Measurements from ENCODE around the gene SHROOM3. TPM values are rescaled to one million over a fixed set of nuclear protein-coding genes. Genes with fewer than 3 reads are reported as not detected.

Gene SHROOM3
- total and polyA plus RNA-seq, 10 donors, result 0.37 to 23.9 (median 8.3) TPM

DNA sequence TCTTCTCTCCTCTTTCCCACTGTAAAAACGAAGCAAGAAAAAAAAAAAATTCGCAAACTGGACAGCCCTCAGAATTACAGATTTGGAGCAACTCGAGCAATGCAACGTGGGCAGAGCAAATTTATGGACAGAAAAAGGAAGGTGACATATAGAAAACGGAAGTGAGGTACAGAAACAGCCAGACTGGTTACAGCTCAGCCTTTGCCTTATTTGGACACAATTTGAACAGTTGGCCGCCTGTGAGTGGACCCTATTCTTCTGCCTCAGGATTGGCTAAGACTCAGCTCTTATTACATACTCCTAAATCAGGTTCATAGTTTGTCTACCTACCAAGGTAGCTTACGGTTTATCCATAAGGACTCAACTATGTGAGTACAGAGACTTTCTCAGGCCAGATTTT, 364.1 kb downstream of the SHROOM3 start:
- Histone ChIP-seq H3K36me3 (no peaks in the 10 kb centered on the region), H3K4me3 (no peak overlapping the region), H3K27me3 (replicated peaks in 1 of 7) (peaks cover 0 to 22% (median 3%) of the 10 kb centered on the region in 7 donors), H3K9me3 (no peaks in the 10 kb centered on the region), H3K4me1 (peaks cover 0 to 13% (median 0%) of the 10 kb centered on the region in 6 donors), H3K27ac (no peak overlapping the region)
- TF ChIP-seq, protein P1, sequence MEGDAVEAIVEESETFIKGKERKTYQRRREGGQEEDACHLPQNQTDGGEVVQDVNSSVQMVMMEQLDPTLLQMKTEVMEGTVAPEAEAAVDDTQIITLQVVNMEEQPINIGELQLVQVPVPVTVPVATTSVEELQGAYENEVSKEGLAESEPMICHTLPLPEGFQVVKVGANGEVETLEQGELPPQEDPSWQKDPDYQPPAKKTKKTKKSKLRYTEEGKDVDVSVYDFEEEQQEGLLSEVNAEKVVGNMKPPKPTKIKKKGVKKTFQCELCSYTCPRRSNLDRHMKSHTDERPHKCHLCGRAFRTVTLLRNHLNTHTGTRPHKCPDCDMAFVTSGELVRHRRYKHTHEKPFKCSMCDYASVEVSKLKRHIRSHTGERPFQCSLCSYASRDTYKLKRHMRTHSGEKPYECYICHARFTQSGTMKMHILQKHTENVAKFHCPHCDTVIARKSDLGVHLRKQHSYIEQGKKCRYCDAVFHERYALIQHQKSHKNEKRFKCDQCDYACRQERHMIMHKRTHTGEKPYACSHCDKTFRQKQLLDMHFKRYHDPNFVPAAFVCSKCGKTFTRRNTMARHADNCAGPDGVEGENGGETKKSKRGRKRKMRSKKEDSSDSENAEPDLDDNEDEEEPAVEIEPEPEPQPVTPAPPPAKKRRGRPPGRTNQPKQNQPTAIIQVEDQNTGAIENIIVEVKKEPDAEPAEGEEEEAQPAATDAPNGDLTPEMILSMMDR (IDR thresholded peaks at IDR 0.05 in 8 of 11, conservative IDR thresholded peaks at IDR 0.05 in 3 of 11), result no peak
- intact Hi-C loops (cut with DNase I; ENCODE audit: low total_unique reads), result no loop called here
- WGBS, 5 donors, result 60 to 65% (median 64%) methylated on average over 7 of the region's 7 CpGs
- no peak for DNase-seq

DNA sequence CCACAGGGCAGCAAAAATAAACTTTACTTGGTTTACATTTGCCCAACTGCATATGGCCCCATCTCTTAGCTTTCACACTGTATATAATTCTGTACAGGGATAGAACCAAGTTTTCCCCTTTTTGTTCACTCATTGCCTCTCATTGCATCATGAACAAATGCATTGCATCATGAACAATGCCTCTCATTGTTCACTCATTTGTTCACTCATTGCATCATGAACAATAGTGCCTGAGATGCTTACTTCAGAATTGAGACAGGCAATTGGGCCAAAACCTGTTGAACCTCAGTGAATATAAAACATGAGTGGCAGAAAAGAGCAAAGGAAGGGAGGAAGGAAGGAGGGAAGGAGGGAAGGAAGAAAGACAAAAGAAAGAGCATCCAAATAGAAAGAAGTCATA, 364.7 kb downstream of the SHROOM3 start:
- TF ChIP-seq POLR2A (IDR thresholded peaks at IDR 0.05) (no peak), POLR2AphosphoS5 (IDR thresholded peaks at IDR 0.05) (no peak)
- TF ChIP-seq, protein P1 (IDR thresholded peaks at IDR 0.05 in 8 of 11, conservative IDR thresholded peaks at IDR 0.05 in 3 of 11), result no peak
- H3K9me3 ChIP-seq, result no peaks in the 10 kb centered on the region
- intact Hi-C loops (cut with DNase I; ENCODE audit: low total_unique reads), result no loop called here
- H3K36me3 ChIP-seq, result no peaks in the 10 kb centered on the region
- peaks cover 0 to 22% (median 3%) of the 10 kb centered on the region in 7 donors for H3K27me3 ChIP-seq (replicated peaks in 1 of 7)
- peaks cover 0 to 13% (median 0%) of the 10 kb centered on the region in 6 donors for H3K4me1 ChIP-seq
- no peak overlapping the region for H3K4me3 ChIP-seq
- no peak for DNase-seq
- no peak overlapping the region for H3K27ac ChIP-seq

DNA sequence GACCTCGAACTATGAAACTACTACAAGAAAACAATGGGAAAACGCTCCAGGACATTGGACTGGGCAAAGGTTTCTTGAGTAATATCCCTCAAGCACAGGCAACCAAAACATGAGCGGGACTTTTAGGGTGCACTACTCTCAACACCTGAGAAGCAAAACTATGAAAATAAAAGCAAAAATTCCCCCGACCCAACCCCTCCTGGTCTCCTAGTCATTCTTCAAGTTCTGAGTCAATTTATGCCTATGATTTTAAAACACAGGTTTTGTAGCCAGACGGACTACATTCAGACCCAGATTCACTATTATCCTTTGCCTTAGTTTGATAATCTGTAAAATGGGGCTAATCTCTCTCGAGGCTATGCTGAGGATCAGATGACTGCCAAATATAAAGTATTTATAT, 365.9 kb downstream of the SHROOM3 start:
- Histone ChIP-seq H3K9me3 (no peaks in the 10 kb centered on the region), H3K36me3 (no peaks in the 10 kb centered on the region), H3K27me3 (replicated peaks in 1 of 7) (peaks cover 0 to 22% (median 3%) of the 10 kb centered on the region in 7 donors), H3K4me3 (no peak overlapping the region), H3K27ac (no peak overlapping the region), H3K4me1 (peaks cover 0 to 13% (median 0%) of the 10 kb centered on the region in 6 donors)
- no peak for DNase-seq
- no peak for TF ChIP-seq POLR2A (IDR thresholded peaks at IDR 0.05)
- TF ChIP-seq POLR2AphosphoS5 (IDR thresholded peaks at IDR 0.05), result no peak
- TF ChIP-seq, protein P1 (IDR thresholded peaks at IDR 0.05 in 8 of 11, conservative IDR thresholded peaks at IDR 0.05 in 3 of 11), result no peak
- intact Hi-C loops (cut with DNase I; ENCODE audit: low total_unique reads), result no loop called here
- WGBS, 5 donors, result 67 to 91% (median 79%) methylated on average over 6 of the region's 6 CpGs

DNA sequence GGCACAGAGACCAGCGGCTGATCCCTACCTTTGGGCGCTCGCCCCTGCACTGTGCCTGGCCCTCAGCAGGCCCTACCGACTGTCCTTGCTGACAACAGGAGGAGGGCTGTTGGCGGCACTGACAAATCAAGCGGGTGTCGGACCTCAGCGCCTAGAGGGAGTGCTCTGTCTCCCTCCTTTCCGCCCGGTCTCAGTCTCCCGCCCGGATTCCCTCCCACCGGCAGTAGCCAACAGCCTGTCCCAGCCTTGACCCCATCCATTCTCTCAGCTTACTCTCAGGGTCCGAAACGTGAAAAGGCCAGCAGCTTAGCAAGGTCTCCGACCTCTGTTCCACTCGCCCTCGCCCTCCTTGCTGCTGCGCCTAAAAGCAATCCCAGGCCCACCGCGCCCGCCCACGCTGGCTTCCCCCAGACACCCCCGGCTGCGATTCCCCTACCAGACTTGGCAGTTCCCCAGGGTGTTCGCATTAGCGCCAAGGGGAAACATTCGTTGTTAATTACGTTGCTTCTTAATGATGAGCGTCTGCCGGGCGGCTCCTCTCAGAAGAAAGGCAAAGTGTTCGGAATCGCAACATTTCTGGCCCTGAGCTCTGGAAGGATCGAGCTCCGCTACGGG, 366.7 kb downstream of the SHROOM3 start:
- Histone ChIP-seq H3K4me1 (peaks cover 0 to 13% (median 0%) of the 10 kb centered on the region in 6 donors), H3K27ac (peak overlapping the region in 7 of 8 donors; percentile 17 to 63 (median 54)), H3K4me3 (no peak overlapping the region), H3K27me3 (replicated peaks in 1 of 7) (peaks cover 0 to 22% (median 3%) of the 10 kb centered on the region in 7 donors), H3K9me3 (peaks cover 0 to 6% (median 2%) of the 10 kb centered on the region in 8 donors), H3K36me3 (no peaks in the 10 kb centered on the region)
- DNase-seq, result peak; percentile 76
- TF ChIP-seq POLR2A (IDR thresholded peaks at IDR 0.05) (no peak), POLR2AphosphoS5 (IDR thresholded peaks at IDR 0.05) (peak in 2 of 3 donors; percentile 40 to 63)
- TF ChIP-seq, protein P1 (IDR thresholded peaks at IDR 0.05 in 8 of 11, conservative IDR thresholded peaks at IDR 0.05 in 3 of 11), result no peak
- intact Hi-C loops (cut with DNase I; ENCODE audit: low total_unique reads), result no loop called here
- WGBS, 5 donors, result 60 to 77% (median 64%) methylated on average over 34 to 37 of the region's 37 CpGs
